ENCODE results near the gene ADNP. TPM values are rescaled to one million over a fixed set of nuclear protein-coding genes. Genes with fewer than 3 reads are reported as not detected.

ADNP gene
- total RNA-seq, 4 donors from 2014 or later, result 51.8 to 64.3 (median 58.2) TPM

GRCh38 chr20:50958615-50959542 is 27.6 kb upstream of the ADNP start, which contains the start of gene MOCS3:
Gene MOCS3, plus strand, starts transcription at chr20:50958818. Its CDS starts 25 bp downstream, at chr20:50958843.
- Histone ChIP-seq H3K9me3 (no peaks in the 10 kb centered on the region), H3K4me3 (peak within 1 kb of the TSS; percentile 80 to 98 (median 94)), H3K27ac (peak within 1 kb of the TSS; percentile 77 to 92 (median 84)), H3K36me3 (peaks cover 0 to 12% (median 0%) of the 10 kb centered on the region in 3 donors), H3K4me1 (peaks cover 0 to 36% (median 15%) of the 10 kb centered on the region in 4 donors), H3K27me3 (no peaks in the 10 kb centered on the region)
- DNase-seq, result peak; percentile 75 to 91 (median 82)
- TF ChIP-seq, protein P1, sequence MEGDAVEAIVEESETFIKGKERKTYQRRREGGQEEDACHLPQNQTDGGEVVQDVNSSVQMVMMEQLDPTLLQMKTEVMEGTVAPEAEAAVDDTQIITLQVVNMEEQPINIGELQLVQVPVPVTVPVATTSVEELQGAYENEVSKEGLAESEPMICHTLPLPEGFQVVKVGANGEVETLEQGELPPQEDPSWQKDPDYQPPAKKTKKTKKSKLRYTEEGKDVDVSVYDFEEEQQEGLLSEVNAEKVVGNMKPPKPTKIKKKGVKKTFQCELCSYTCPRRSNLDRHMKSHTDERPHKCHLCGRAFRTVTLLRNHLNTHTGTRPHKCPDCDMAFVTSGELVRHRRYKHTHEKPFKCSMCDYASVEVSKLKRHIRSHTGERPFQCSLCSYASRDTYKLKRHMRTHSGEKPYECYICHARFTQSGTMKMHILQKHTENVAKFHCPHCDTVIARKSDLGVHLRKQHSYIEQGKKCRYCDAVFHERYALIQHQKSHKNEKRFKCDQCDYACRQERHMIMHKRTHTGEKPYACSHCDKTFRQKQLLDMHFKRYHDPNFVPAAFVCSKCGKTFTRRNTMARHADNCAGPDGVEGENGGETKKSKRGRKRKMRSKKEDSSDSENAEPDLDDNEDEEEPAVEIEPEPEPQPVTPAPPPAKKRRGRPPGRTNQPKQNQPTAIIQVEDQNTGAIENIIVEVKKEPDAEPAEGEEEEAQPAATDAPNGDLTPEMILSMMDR (IDR thresholded peaks at IDR 0.05), result no peak
- no peak for TF ChIP-seq POLR2A (IDR thresholded peaks at IDR 0.05)

- Histone ChIP-seq H3K9me3 (no peaks in the 10 kb centered on the region), H3K27me3 (no peaks in the 10 kb centered on the region), H3K4me1 (peaks cover 0 to 36% (median 15%) of the 10 kb centered on the region in 4 donors), H3K4me3 (peak within 1 kb of the TSS; percentile 80 to 98 (median 94)), H3K27ac (peak within 1 kb of the TSS; percentile 77 to 92 (median 84)), H3K36me3 (peaks cover 0 to 19% (median 0%) of the 10 kb centered on the region in 3 donors)
- DNase-seq, result peak; percentile 84 to 94 (median 89)
- peak; percentile 70 to 87 for TF ChIP-seq POLR2A (IDR thresholded peaks at IDR 0.05)
- TF ChIP-seq, protein P1 (IDR thresholded peaks at IDR 0.05), result no peak
Observed at GRCh38 chr20:50957798-50958614, 26.8 kb upstream of the ADNP start, which contains the start of gene DPM1. Gene DPM1, minus strand, starts transcription at chr20:50958532. Its CDS starts 9 bp downstream, at chr20:50958523.

DNA sequence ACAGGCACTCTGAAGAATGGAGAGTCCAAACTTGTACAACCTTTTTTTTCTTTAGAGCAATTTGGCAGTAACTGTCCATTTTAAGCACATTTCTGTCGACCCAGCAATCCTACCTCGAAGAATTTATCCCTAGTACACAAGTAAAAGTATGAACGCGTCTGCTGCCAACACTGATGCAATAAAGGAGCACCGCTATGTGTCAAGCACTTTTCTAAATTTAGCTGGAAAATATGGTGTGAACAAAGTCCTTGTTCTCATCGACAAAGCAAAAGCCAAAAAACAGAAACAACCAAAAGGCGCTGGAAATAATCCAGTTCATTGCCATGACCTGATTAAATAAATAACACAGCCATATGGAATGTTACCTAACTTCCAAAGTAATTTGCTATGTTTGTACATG is 26.0 kb upstream of the ADNP start:
- peak overlapping the region; percentile 80 to 98 (median 94) for H3K4me3 ChIP-seq
- H3K4me1 ChIP-seq, result peaks cover 0 to 36% (median 15%) of the 10 kb centered on the region in 4 donors
- no peaks in the 10 kb centered on the region for H3K9me3 ChIP-seq
- no peak for DNase-seq
- no peaks in the 10 kb centered on the region for H3K27me3 ChIP-seq
- peaks cover 0 to 24% (median 0%) of the 10 kb centered on the region in 3 donors for H3K36me3 ChIP-seq
- H3K27ac ChIP-seq, result peak overlapping the region in 1 of 4 donors; percentile 84
- TF ChIP-seq, protein P1 (IDR thresholded peaks at IDR 0.05), result no peak
- TF ChIP-seq POLR2A (IDR thresholded peaks at IDR 0.05), result no peak

DNA sequence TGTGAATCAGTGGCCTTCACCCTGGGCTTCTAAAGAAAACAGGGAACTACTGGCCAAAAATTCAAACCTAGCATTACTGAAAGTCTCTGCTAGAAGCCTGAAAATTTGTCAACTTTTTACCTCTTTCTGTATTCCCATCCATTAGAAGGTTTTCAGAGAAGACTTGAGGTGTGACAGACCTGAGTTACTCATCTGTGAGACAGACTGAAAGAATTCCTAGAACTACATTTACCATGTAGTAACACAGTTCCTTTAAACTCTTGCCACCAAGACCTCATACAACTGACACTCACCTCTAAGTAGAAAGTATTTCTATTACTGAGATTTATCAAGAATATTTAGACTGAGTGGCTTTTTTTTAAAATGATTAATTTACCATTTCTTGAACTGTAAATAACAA is 22.6 kb upstream of the ADNP start:
- H3K36me3 ChIP-seq, result peaks cover 0 to 49% (median 0%) of the 10 kb centered on the region in 3 donors
- H3K27me3 ChIP-seq, result no peaks in the 10 kb centered on the region
- no peak for DNase-seq
- H3K4me1 ChIP-seq, result peaks cover 0 to 16% (median 6%) of the 10 kb centered on the region in 4 donors
- TF ChIP-seq POLR2A (IDR thresholded peaks at IDR 0.05), result no peak
- TF ChIP-seq, protein P1 (IDR thresholded peaks at IDR 0.05), result no peak
- H3K27ac ChIP-seq, result no peak overlapping the region
- H3K9me3 ChIP-seq, result no peaks in the 10 kb centered on the region
- H3K4me3 ChIP-seq, result no peak overlapping the region

- TF ChIP-seq POLR2A (IDR thresholded peaks at IDR 0.05), result no peak
- TF ChIP-seq, protein P1 (IDR thresholded peaks at IDR 0.05), result no peak
- H3K27ac ChIP-seq, result no peak overlapping the region
- H3K36me3 ChIP-seq, result peaks cover 0 to 53% (median 0%) of the 10 kb centered on the region in 3 donors
- no peak for DNase-seq
- no peaks in the 10 kb centered on the region for H3K9me3 ChIP-seq
- H3K27me3 ChIP-seq, result no peaks in the 10 kb centered on the region
- H3K4me3 ChIP-seq, result no peak overlapping the region
- H3K4me1 ChIP-seq, result peaks cover 0 to 16% (median 6%) of the 10 kb centered on the region in 4 donors
Observed at GRCh38 chr20:50953196-50953595, 22.0 kb upstream of the ADNP start.

Measured in Peyer's patch (tissue), 4 donors.